Epithelial cell of esophagus (primary cell): ENCODE measurements around the gene KRT36.

Experiments used
- DNase-seq: peaks from one replicate; pipeline ENCODE4 v3.0.0; 2010; ENCODE audit warnings: low read depth
- H3K4me3 ChIP-seq: 2 replicates; pipeline ENCODE4 v1.5.1; 2011; ENCODE audit warnings: mild to moderate bottlenecking, low read length, control low read depth
- TF ChIP-seq, protein P1 (sequence below): IDR thresholded peaks from 2 replicates; pipeline ENCODE4 v1.5.1; 2011; ENCODE audit warnings: low read depth, mild to moderate bottlenecking, low read length, control low read depth, inconsistent platforms; ENCODE audit not compliant: insufficient read depth; ENCODE audit errors: missing control alignments

The KRT36 gene

DNA sequence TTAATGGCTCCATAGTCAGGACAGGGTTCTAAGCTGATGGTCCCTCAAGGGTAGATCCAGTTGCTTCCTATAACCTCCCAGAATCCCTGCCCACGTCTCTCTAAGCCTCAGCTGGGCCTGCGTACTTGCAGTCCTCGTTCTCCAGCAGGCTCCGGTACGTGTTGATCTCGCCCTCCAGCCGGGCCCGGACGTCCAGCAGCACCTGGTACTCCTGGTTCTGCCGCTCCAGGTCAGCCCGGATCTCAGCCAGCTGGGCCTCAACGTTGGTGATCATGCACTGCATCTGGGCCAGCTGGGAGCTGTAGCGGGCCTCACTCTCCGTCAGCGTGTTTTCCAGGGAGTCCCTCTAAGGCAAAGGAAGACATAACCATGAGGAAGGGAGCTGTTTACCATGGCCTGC lies 27.0 kb downstream of the KRT36 start:
- H3K4me3 ChIP-seq: no peak overlapping the region
- DNase-seq: no peak
- TF ChIP-seq, protein P1, sequence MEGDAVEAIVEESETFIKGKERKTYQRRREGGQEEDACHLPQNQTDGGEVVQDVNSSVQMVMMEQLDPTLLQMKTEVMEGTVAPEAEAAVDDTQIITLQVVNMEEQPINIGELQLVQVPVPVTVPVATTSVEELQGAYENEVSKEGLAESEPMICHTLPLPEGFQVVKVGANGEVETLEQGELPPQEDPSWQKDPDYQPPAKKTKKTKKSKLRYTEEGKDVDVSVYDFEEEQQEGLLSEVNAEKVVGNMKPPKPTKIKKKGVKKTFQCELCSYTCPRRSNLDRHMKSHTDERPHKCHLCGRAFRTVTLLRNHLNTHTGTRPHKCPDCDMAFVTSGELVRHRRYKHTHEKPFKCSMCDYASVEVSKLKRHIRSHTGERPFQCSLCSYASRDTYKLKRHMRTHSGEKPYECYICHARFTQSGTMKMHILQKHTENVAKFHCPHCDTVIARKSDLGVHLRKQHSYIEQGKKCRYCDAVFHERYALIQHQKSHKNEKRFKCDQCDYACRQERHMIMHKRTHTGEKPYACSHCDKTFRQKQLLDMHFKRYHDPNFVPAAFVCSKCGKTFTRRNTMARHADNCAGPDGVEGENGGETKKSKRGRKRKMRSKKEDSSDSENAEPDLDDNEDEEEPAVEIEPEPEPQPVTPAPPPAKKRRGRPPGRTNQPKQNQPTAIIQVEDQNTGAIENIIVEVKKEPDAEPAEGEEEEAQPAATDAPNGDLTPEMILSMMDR: no peak

- H3K4me3 ChIP-seq: no peak overlapping the region
- peak; percentile 13 for DNase-seq
- TF ChIP-seq, protein P1: no peak
Measured at GRCh38 chr17:41457676-41458075, 32.0 kb downstream of the KRT36 start.

DNA sequence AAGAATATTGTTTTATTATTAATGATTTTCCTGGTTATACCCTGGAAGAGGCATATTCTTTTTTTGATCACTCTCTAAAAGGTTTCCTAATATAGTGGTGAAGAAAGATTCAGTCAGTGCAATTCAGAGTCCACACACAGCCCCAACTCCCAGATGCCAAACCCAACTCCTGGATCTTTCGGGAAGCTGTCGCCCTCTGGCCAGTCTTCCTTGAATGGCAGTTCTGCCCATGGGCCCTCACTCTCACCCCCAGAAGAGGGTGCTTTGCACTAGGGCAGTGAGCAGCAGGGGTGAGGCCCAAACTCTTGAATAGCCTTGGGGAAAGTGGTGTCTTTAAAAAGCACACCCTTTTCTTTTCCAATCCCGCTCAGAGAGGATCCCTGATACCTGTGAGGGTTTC lies 33.5 kb downstream of the KRT36 start:
- no peak overlapping the region for H3K4me3 ChIP-seq
- TF ChIP-seq, protein P1: peak; percentile 39
- DNase-seq: peak; percentile 51

DNA sequence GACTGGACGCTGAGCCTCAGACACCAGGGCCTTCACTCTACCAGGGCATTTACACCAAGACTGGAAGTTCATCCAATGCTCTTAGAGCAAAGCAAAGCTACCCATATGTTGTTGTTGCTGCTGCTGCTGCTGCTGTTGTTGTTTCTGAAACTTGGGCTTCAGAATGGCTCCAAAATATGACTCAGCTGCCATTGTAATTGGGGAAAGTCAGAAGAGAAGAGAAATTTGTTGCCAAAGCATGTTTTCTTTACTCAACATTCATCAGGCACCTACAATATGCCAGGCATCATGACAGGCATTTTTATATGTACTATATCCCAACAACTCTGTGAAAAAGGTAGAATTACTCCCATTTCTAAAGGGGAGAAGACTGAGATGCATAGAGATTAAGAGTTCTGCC lies 34.5 kb downstream of the KRT36 start:
- DNase-seq: peak; percentile 26
- H3K4me3 ChIP-seq: no peak overlapping the region
- TF ChIP-seq, protein P1: no peak

DNA sequence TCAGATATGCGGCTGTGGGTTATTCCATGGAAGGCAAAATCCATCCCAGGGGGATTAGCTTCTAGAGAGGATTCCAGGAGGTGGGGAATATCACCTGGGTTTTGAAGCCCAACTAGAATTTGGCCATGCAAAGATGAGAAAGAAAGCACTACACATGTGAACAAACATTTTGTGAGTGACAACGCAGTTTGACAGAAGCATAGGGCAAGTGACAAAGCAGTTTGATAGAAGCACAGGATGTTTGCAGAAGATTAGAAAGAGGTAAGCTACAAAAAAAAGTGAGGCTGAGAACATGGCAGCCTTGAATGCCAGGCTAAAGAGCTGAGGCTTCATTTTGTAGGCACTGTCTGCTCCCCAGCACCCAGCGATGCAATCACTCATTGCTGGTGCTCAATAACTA lies 36.6 kb downstream of the KRT36 start:
- TF ChIP-seq, protein P1: no peak
- H3K4me3 ChIP-seq: no peak overlapping the region
- DNase-seq: no peak

- no peak overlapping the region for H3K4me3 ChIP-seq
- no peak for DNase-seq
- TF ChIP-seq, protein P1: no peak
Measured at GRCh38 chr17:41452281-41452680, 37.4 kb downstream of the KRT36 start.

GRCh38 chr17:41451154-41451728 lies 38.5 kb downstream of the KRT36 start:
- no peak for DNase-seq
- TF ChIP-seq, protein P1: no peak
- no peak overlapping the region for H3K4me3 ChIP-seq
